ENCODE measurements around the gene CPT1A. TPM values are rescaled to one million over a fixed set of nuclear protein-coding genes. Genes with fewer than 3 reads are reported as not detected.

Gene CPT1A
- total and polyA plus RNA-seq, 5 experiments from 2014 or later = 3.1 to 34.4 (median 4.7) TPM

- POLR2A ChIA-PET = no interaction called here
- ATAC-seq (no peak), DNase-seq (no peak)
- Mint-ChIP-seq H3K27ac (peak overlapping the region in 2 of 10 donors; percentile 12 to 24), H3K36me3 (peaks cover 0 to 9% (median 2%) of the 10 kb centered on the region in 3 donors), H3K27me3 (no peaks in the 10 kb centered on the region), H3K4me1 (peaks cover 0 to under 1% (median 0%) of the 10 kb centered on the region in 4 donors), H3K4me3 (no peak overlapping the region), H3K9me3 (no peaks in the 10 kb centered on the region)
Measured at GRCh38 chr11:68741463-68741862, 100.3 kb downstream of the CPT1A start.

- POLR2A ChIA-PET = no interaction called here
Measured at GRCh38 chr11:68735646-68736045, 106.1 kb downstream of the CPT1A start.

GRCh38 chr11:68735125-68735524 lies 106.6 kb downstream of the CPT1A start:
- Mint-ChIP-seq H3K27ac (no peak overlapping the region), H3K27me3 (peaks cover 0 to 2% (median 0%) of the 10 kb centered on the region in 5 donors), H3K4me3 (no peak overlapping the region), H3K9me3 (no peaks in the 10 kb centered on the region), H3K36me3 (peaks cover 0 to 2% (median 2%) of the 10 kb centered on the region in 3 donors), H3K4me1 (peaks cover 0 to 3% (median under 1%) of the 10 kb centered on the region in 4 donors)
- no peak for ATAC-seq
- POLR2A ChIA-PET = no interaction called here
- no peak for DNase-seq

More at GRCh38 chr11:68735646-68736045, 106.1 kb downstream of the CPT1A start:
- Mint-ChIP-seq H3K9me3 (no peaks in the 10 kb centered on the region), H3K36me3 (peaks cover 0 to 2% (median 2%) of the 10 kb centered on the region in 3 donors), H3K27me3 (peaks cover 0 to 2% (median 0%) of the 10 kb centered on the region in 5 donors), H3K27ac (no peak overlapping the region), H3K4me1 (peaks cover 0 to 3% (median under 1%) of the 10 kb centered on the region in 4 donors), H3K4me3 (no peak overlapping the region)
- DNase-seq (no peak), ATAC-seq (no peak)

- H3K4me3 Mint-ChIP-seq = no peak overlapping the region
Measured at GRCh38 chr11:68734111-68734510, 107.6 kb downstream of the CPT1A start.

GRCh38 chr11:68727783-68728182 lies 113.9 kb downstream of the CPT1A start:
- POLR2A ChIA-PET = no interaction called here
- no peaks in the 10 kb centered on the region for H3K9me3 Mint-ChIP-seq
- H3K36me3 Mint-ChIP-seq = no peaks in the 10 kb centered on the region
- no peak overlapping the region for H3K4me3 Mint-ChIP-seq
- DNase-seq (no peak), ATAC-seq (no peak)
- H3K27me3 Mint-ChIP-seq = no peaks in the 10 kb centered on the region
- no peak overlapping the region for H3K27ac Mint-ChIP-seq
- peaks cover 0 to 2% (median 0%) of the 10 kb centered on the region in 4 donors for H3K4me1 Mint-ChIP-seq

More at GRCh38 chr11:68734111-68734510, 107.6 kb downstream of the CPT1A start:
- no peak for ATAC-seq
- no peak for DNase-seq
- Mint-ChIP-seq H3K4me1 (peaks cover 0 to 3% (median under 1%) of the 10 kb centered on the region in 4 donors), H3K27ac (no peak overlapping the region), H3K9me3 (no peaks in the 10 kb centered on the region), H3K27me3 (peaks cover 0 to 2% (median 0%) of the 10 kb centered on the region in 5 donors), H3K36me3 (peaks cover 0 to 2% (median 2%) of the 10 kb centered on the region in 3 donors)
- POLR2A ChIA-PET = interaction anchor here (0.7 kb wide), 1 partner anchor 9 kb away, joined by 3 read pairs; no protein-coding TSS in a partner anchor

GRCh38 chr11:68724293-68724692 lies 117.4 kb downstream of the CPT1A start:
- Mint-ChIP-seq H3K27me3 (peaks cover 0 to 15% (median 4%) of the 10 kb centered on the region in 5 donors), H3K4me3 (no peak overlapping the region), H3K36me3 (peaks cover 12 to 18% (median 15%) of the 10 kb centered on the region in 3 donors), H3K9me3 (peaks cover 4 to 23% (median 12%) of the 10 kb centered on the region in 9 donors), H3K27ac (no peak overlapping the region), H3K4me1 (peaks cover 0 to 5% (median 0%) of the 10 kb centered on the region in 4 donors)
- ATAC-seq (no peak), DNase-seq (no peak)
- POLR2A ChIA-PET = no interaction called here

GRCh38 chr11:68722143-68722542 lies 119.6 kb downstream of the CPT1A start:
- Mint-ChIP-seq H3K27me3 (peaks cover 2 to 18% (median 6%) of the 10 kb centered on the region in 5 donors), H3K36me3 (peaks cover 16 to 34% (median 24%) of the 10 kb centered on the region in 3 donors), H3K4me3 (no peak overlapping the region), H3K9me3 (peaks cover 4 to 30% (median 19%) of the 10 kb centered on the region in 9 donors), H3K27ac (no peak overlapping the region), H3K4me1 (peaks cover 0 to 3% (median 0%) of the 10 kb centered on the region in 4 donors)
- DNase-seq (no peak), ATAC-seq (no peak)
- POLR2A ChIA-PET = no interaction called here

- H3K4me3 Mint-ChIP-seq = no peak overlapping the region
- H3K36me3 Mint-ChIP-seq = peaks cover 16 to 34% (median 26%) of the 10 kb centered on the region in 3 donors
- H3K9me3 Mint-ChIP-seq = peaks cover 4 to 30% (median 19%) of the 10 kb centered on the region in 9 donors
- peaks cover 0 to 3% (median 0%) of the 10 kb centered on the region in 4 donors for H3K4me1 Mint-ChIP-seq
- H3K27me3 Mint-ChIP-seq = peaks cover 2 to 18% (median 7%) of the 10 kb centered on the region in 5 donors
- POLR2A ChIA-PET = no interaction called here
- H3K27ac Mint-ChIP-seq = no peak overlapping the region
- ATAC-seq (no peak), DNase-seq (no peak)
Measured at GRCh38 chr11:68721075-68721474, 120.6 kb downstream of the CPT1A start.

GRCh38 chr11:68715456-68716122 lies 126.1 kb downstream of the CPT1A start:
- DNase-seq (no peak), ATAC-seq (no peak)
- Mint-ChIP-seq H3K4me3 (no peak overlapping the region), H3K9me3 (peaks cover 4 to 27% (median 18%) of the 10 kb centered on the region in 9 donors), H3K36me3 (peaks cover 12 to 28% (median 23%) of the 10 kb centered on the region in 3 donors), H3K4me1 (no peaks in the 10 kb centered on the region), H3K27ac (no peak overlapping the region), H3K27me3 (peaks cover 2 to 13% (median 6%) of the 10 kb centered on the region in 5 donors)
- POLR2A ChIA-PET = no interaction called here

- POLR2A ChIA-PET = no interaction called here
Measured at GRCh38 chr11:68714060-68714856, 127.5 kb downstream of the CPT1A start.

GRCh38 chr11:68711114-68711513 lies 130.6 kb downstream of the CPT1A start:
- peak overlapping the region in 2 of 10 donors; percentile 1 to 41 for H3K27ac Mint-ChIP-seq
- H3K9me3 Mint-ChIP-seq = no peaks in the 10 kb centered on the region
- peaks cover 0 to under 1% (median 0%) of the 10 kb centered on the region in 3 donors for H3K36me3 Mint-ChIP-seq
- DNase-seq = no peak
- POLR2A ChIA-PET = no interaction called here
- ATAC-seq = no peak
- H3K4me3 Mint-ChIP-seq = no peak overlapping the region
- H3K27me3 Mint-ChIP-seq = no peaks in the 10 kb centered on the region
- no peaks in the 10 kb centered on the region for H3K4me1 Mint-ChIP-seq

More at GRCh38 chr11:68714060-68714856, 127.5 kb downstream of the CPT1A start:
- Mint-ChIP-seq H3K27ac (no peak overlapping the region), H3K4me3 (no peak overlapping the region), H3K4me1 (no peaks in the 10 kb centered on the region), H3K36me3 (peaks cover 3 to 15% (median 11%) of the 10 kb centered on the region in 3 donors), H3K27me3 (peaks cover 0 to 9% (median 2%) of the 10 kb centered on the region in 5 donors), H3K9me3 (peaks cover 0 to 14% (median 6%) of the 10 kb centered on the region in 9 donors)
- DNase-seq = no peak
- no peak for ATAC-seq

- POLR2A ChIA-PET = no interaction called here
- ATAC-seq = no peak
Measured at GRCh38 chr11:68710409-68710808, 131.3 kb downstream of the CPT1A start.

GRCh38 chr11:68709062-68709461 lies 132.7 kb downstream of the CPT1A start:
- Mint-ChIP-seq H3K4me3 (no peak overlapping the region), H3K36me3 (no peaks in the 10 kb centered on the region), H3K27me3 (no peaks in the 10 kb centered on the region), H3K4me1 (no peaks in the 10 kb centered on the region), H3K27ac (no peak overlapping the region), H3K9me3 (no peaks in the 10 kb centered on the region)
- DNase-seq = no peak
- POLR2A ChIA-PET = no interaction called here
- no peak for ATAC-seq

More at GRCh38 chr11:68710409-68710808, 131.3 kb downstream of the CPT1A start:
- no peaks in the 10 kb centered on the region for H3K27me3 Mint-ChIP-seq
- no peaks in the 10 kb centered on the region for H3K9me3 Mint-ChIP-seq
- no peak overlapping the region for H3K4me3 Mint-ChIP-seq
- H3K27ac Mint-ChIP-seq = no peak overlapping the region
- no peaks in the 10 kb centered on the region for H3K4me1 Mint-ChIP-seq
- no peak for DNase-seq
- no peaks in the 10 kb centered on the region for H3K36me3 Mint-ChIP-seq
